Measurements from ENCODE around the gene THEMIS2.

DNA sequence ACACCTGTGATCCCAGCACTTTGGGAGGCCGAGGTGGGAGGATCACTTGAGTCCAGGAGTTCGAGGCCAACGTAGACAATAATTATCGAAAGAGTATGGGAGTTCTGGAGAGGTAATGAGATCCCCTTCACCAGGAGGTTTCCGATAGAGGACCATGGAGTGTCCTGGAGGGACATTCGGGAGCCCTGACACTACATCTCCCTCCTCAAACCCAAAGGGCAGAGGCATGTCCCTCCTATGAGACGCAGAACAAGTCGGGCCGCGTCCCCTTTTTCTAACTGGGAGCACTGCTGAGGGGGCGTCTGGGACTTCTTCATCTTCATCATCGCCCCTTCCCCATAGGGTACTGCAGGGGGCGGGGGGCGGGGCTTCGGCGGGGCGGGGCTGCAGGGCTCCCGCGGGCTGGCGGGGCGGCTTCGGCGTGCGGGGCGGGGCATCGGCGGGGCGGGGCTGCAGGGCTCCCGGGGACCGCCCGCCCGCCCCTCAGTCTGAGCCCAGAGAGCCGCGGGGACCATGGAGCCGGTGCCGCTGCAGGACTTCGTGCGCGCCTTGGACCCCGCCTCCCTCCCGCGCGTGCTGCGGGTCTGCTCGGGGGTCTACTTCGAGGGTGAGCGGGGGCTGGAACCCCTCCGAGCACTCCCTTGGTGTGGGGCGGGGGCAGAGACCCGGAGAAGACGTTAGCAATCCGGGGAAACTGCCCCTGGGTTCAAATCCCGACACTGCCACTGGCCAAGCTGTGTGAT lies at the start of gene THEMIS2:
- TF ChIP-seq CTCF (conservative IDR thresholded peaks at IDR 0.05; ENCODE audit: low read depth, low read length) (no peak), EZH2 (IDR thresholded peaks at IDR 0.05; ENCODE audit: borderline replicate concordance, low read depth, low read length, poor library complexity, severe bottlenecking) (no peak)
